Brain microvascular endothelial cell (primary cell): ENCODE data around the gene SPSB1.

Experiments
- DNase-seq: peaks from one replicate; pipeline ENCODE4 v3.0.0-alpha.2; 2020
- H3K27ac ChIP-seq: fragments of 250-450 bp; sonication (Bioruptor Pico); 2 replicates; pipeline ENCODE4 v1.5.1; 2020; ENCODE audit warnings: mild to moderate bottlenecking, moderate library complexity
- H3K27me3 ChIP-seq: fragments of 250-450 bp; sonication (Bioruptor Pico); replicated peaks from 2 replicates; pipeline ENCODE4 v1.5.1; 2020; ENCODE audit warnings: mild to moderate bottlenecking
- H3K36me3 ChIP-seq: fragments of 250-450 bp; sonication (Bioruptor Pico); replicated peaks from 2 replicates; pipeline ENCODE4 v1.5.1; 2020; ENCODE audit warnings: mild to moderate bottlenecking
- H3K4me3 ChIP-seq: 2 replicates; pipeline ENCODE4 v1.5.1; 2011; ENCODE audit warnings: low read depth, mild to moderate bottlenecking, control low read depth, low read length, moderate library complexity
- CTCF ChIP-seq: IDR thresholded peaks from 2 replicates; pipeline ENCODE4 v1.5.1; 2011; ENCODE audit warnings: low read depth, mild to moderate bottlenecking, moderate library complexity, low read length, control low read depth, inconsistent platforms; ENCODE audit errors: missing control alignments
- in situ Hi-C: cut with HindIII; loops from 2 replicates; pipeline ENCODE4 v1.10.0; 2017; ENCODE audit warnings: low sequenced_read_pairs, low pct_ligation_motif_present

Gene SPSB1

GRCh38 chr1:9305216-9305615, 12.5 kb downstream of the SPSB1 start:
- no peak for TF ChIP-seq CTCF
- H3K36me3 ChIP-seq, result peaks cover 10% of the 10 kb centered on the region
- no peak overlapping the region for H3K27ac ChIP-seq
- DNase-seq, result no peak
- no peaks in the 10 kb centered on the region for H3K27me3 ChIP-seq
- H3K4me3 ChIP-seq, result no peak overlapping the region
- in situ Hi-C loops, result no loop called here

- Histone ChIP-seq H3K27ac (no peak overlapping the region), H3K4me3 (no peak overlapping the region), H3K36me3 (peaks cover 8% of the 10 kb centered on the region), H3K27me3 (no peaks in the 10 kb centered on the region)
- in situ Hi-C loops, result no loop called here
- no peak for TF ChIP-seq CTCF
- no peak for DNase-seq
Observed at GRCh38 chr1:9306006-9306405, 13.3 kb downstream of the SPSB1 start.

- no peak for TF ChIP-seq CTCF
- no peak for DNase-seq
- Histone ChIP-seq H3K36me3 (no peaks in the 10 kb centered on the region), H3K27ac (no peak overlapping the region), H3K27me3 (no peaks in the 10 kb centered on the region), H3K4me3 (no peak overlapping the region)
- in situ Hi-C loops, result no loop called here
Observed at GRCh38 chr1:9307303-9307702, 14.6 kb downstream of the SPSB1 start.

GRCh38 chr1:9308236-9308785, 15.6 kb downstream of the SPSB1 start:
- Histone ChIP-seq H3K27me3 (no peaks in the 10 kb centered on the region), H3K36me3 (no peaks in the 10 kb centered on the region), H3K27ac (no peak overlapping the region), H3K4me3 (no peak overlapping the region)
- no peak for DNase-seq
- TF ChIP-seq CTCF, result no peak
- in situ Hi-C loops, result no loop called here

GRCh38 chr1:9309080-9309479, 16.4 kb downstream of the SPSB1 start:
- in situ Hi-C loops, result no loop called here
- H3K27ac ChIP-seq, result no peak overlapping the region
- H3K27me3 ChIP-seq, result no peaks in the 10 kb centered on the region
- no peaks in the 10 kb centered on the region for H3K36me3 ChIP-seq
- no peak overlapping the region for H3K4me3 ChIP-seq
- no peak for DNase-seq
- TF ChIP-seq CTCF, result no peak

GRCh38 chr1:9309991-9310390, 17.3 kb downstream of the SPSB1 start:
- no peak for DNase-seq
- TF ChIP-seq CTCF, result no peak
- Histone ChIP-seq H3K36me3 (peaks cover 3% of the 10 kb centered on the region), H3K4me3 (no peak overlapping the region), H3K27me3 (no peaks in the 10 kb centered on the region), H3K27ac (no peak overlapping the region)
- in situ Hi-C loops, result no loop called here
